Astrocyte (in vitro differentiated cells and primary cell): ENCODE results near the gene MRPL55. TPM values are rescaled to one million over a fixed set of nuclear protein-coding genes. Genes with fewer than 3 reads are reported as not detected.

Experiments
- DNase-seq: peaks from one replicate; pipeline ENCODE4 v3.0.0-alpha.2; 2010; ENCODE audit warnings: low read depth
- FAIRE-seq: peaks from 2 replicates; lab custom pipeline; 2011; peaks lifted over from hg19 to GRCh38; lab: Jason Lieb, UNC
- H2AFZ ChIP-seq: 2 replicates; pipeline ENCODE4 v1.6.0; 2012; ENCODE audit warnings: low read depth, low read length, inconsistent platforms
- H3K27ac ChIP-seq: 2 replicates; pipeline ENCODE4 v1.5.1; 2011; ENCODE audit warnings: low read depth, low read length, inconsistent platforms
- H3K27me3 ChIP-seq: 2 replicates; pipeline ENCODE4 v1.6.0; 2011; ENCODE audit warnings: low read length, inconsistent platforms; ENCODE audit not compliant: insufficient read depth
- H3K36me3 ChIP-seq: 2 replicates; pipeline ENCODE4 v1.5.1; 2011; ENCODE audit warnings: low read length, inconsistent platforms; ENCODE audit not compliant: insufficient read depth
- H3K4me1 ChIP-seq: 2 replicates; pipeline ENCODE4 v1.5.1; 2011; ENCODE audit warnings: low read length, inconsistent platforms; ENCODE audit not compliant: insufficient read depth
- H3K4me2 ChIP-seq: 2 replicates; pipeline ENCODE4 v1.6.0; 2012; ENCODE audit warnings: low read length, inconsistent platforms
- H3K4me3 ChIP-seq: 2 replicates; pipeline ENCODE4 v1.5.1; 2011; ENCODE audit warnings: low read depth, mild to moderate bottlenecking, low read length, inconsistent platforms; ENCODE audit not compliant: insufficient read depth
- H3K79me2 ChIP-seq: 2 replicates; pipeline ENCODE4 v1.6.0; 2012; ENCODE audit warnings: mild to moderate bottlenecking, low read length, inconsistent platforms; ENCODE audit not compliant: insufficient read depth
- H3K9ac ChIP-seq: 2 replicates; pipeline ENCODE4 v1.6.0; 2012; ENCODE audit warnings: mild to moderate bottlenecking, low read length, inconsistent platforms
- H3K9me3 ChIP-seq: 2 replicates; pipeline ENCODE4 v1.5.1; 2012; ENCODE audit warnings: low read depth, mild to moderate bottlenecking, low read length, inconsistent platforms; ENCODE audit not compliant: insufficient read depth
- H4K20me1 ChIP-seq: 2 replicates; pipeline ENCODE4 v1.6.0; 2012; ENCODE audit warnings: low read length, inconsistent platforms; ENCODE audit not compliant: insufficient read depth
- H3K27ac Mint-ChIP-seq: one replicate; pipeline ENCODE4 v1.8.0; 2021; ENCODE audit warnings: mild to moderate bottlenecking, mixed read lengths; ENCODE audit not compliant: unreplicated experiment
- H3K27me3 Mint-ChIP-seq: one replicate; pipeline ENCODE4 v1.8.0; 2021; ENCODE audit warnings: low read depth, mixed read lengths; ENCODE audit not compliant: unreplicated experiment
- H3K36me3 Mint-ChIP-seq: one replicate; pipeline ENCODE4 v1.8.0; 2021; ENCODE audit warnings: low read depth, mixed read lengths; ENCODE audit not compliant: unreplicated experiment
- H3K4me1 Mint-ChIP-seq: one replicate; pipeline ENCODE4 v1.8.0; 2021; ENCODE audit warnings: low read depth, mixed read lengths; ENCODE audit not compliant: unreplicated experiment
- H3K4me3 Mint-ChIP-seq: one replicate; pipeline ENCODE4 v1.8.0; 2021; ENCODE audit warnings: mild to moderate bottlenecking, moderate library complexity, mixed read lengths; ENCODE audit not compliant: unreplicated experiment
- H3K9me3 Mint-ChIP-seq: one replicate; pipeline ENCODE4 v1.8.0; 2021; ENCODE audit warnings: mild to moderate bottlenecking, mixed read lengths; ENCODE audit not compliant: unreplicated experiment
- CTCF ChIP-seq: IDR thresholded peaks from 2 replicates; pipeline ENCODE4 v1.5.1; 2011; ENCODE audit warnings: low read depth, mild to moderate bottlenecking, inconsistent platforms, low read length, moderate library complexity; ENCODE audit not compliant: insufficient read depth
- EZH2 ChIP-seq: IDR thresholded peaks from 2 replicates; pipeline ENCODE4 v1.6.1; 2012; ENCODE audit warnings: mild to moderate bottlenecking, low read length, inconsistent platforms; ENCODE audit not compliant: insufficient read depth
- total RNA-seq: library from RNA; stranded (reverse); gene quantifications from 2 replicates; pipeline ENCODE4 v1.2.1, GENCODE V29; 2021

Gene MRPL55
- total RNA-seq, 1 donor from 2014 or later, result 50.8 TPM

DNA sequence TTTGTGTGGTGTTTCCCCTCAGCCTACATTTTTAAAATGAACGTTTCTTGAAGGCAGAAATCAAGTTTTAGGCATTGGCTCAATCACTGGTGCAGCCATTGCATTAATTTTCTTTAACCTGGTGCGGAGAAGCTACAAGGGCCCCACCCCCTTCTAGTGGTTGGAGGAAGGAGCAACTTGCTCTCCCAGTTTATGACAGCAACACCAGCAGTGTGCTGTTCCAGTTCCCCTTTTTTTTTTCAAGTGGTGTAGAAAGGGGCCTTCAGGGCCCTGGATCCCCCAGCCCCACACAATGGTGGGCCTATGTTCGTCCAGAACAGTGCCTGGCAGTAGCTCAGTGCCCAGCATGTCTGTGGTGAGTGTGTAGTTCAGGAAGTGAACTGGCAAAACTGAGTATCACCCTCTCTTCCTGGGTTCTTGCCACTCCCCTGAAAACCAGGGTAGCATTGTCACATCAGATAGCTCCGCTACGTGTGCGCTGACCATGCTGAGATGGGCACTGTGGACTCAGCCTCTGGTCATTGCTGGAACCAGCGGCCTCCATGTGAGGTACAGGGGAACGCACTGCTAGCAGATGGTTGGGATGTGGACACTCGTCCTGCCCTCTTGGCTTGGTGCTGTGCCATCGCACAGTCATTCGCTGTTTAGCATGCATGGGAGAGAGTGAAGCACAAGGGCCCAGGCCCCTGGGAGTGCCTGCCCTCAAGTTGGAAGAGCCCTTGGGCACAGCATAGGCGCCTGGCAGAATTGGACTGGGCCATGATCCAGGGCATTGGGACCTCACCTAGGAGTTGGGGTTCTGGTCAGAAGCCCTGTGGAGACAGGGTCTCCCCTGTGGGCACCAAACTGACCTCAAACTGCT, 19.3 kb downstream of the MRPL55 start:
- no peak overlapping the region for H3K4me3 ChIP-seq
- DNase-seq, result no peak
- peaks cover 54% of the 10 kb centered on the region for H3K4me1 ChIP-seq
- H3K27me3 ChIP-seq, result no peaks in the 10 kb centered on the region
- peak overlapping the region; percentile 92 for H3K27ac Mint-ChIP-seq
- H3K27me3 Mint-ChIP-seq, result no peaks in the 10 kb centered on the region
- H4K20me1 ChIP-seq, result peaks cover 100% of the 10 kb centered on the region
- TF ChIP-seq EZH2 (no peak), CTCF (no peak)
- H3K9me3 ChIP-seq, result peaks cover 9% of the 10 kb centered on the region
- FAIRE-seq, result no peak
- peak overlapping the region; percentile 35 for H3K4me2 ChIP-seq
- H3K9me3 Mint-ChIP-seq, result peaks cover 3% of the 10 kb centered on the region
- H2AFZ ChIP-seq, result no peak overlapping the region
- peaks cover 18% of the 10 kb centered on the region for H3K36me3 ChIP-seq
- peaks cover 79% of the 10 kb centered on the region for H3K4me1 Mint-ChIP-seq
- no peak overlapping the region for H3K9ac ChIP-seq
- peaks cover 3% of the 10 kb centered on the region for H3K36me3 Mint-ChIP-seq
- H3K4me3 Mint-ChIP-seq, result peak overlapping the region; percentile 67
- peaks cover 100% of the 10 kb centered on the region for H3K79me2 ChIP-seq
- H3K27ac ChIP-seq, result no peak overlapping the region

DNA sequence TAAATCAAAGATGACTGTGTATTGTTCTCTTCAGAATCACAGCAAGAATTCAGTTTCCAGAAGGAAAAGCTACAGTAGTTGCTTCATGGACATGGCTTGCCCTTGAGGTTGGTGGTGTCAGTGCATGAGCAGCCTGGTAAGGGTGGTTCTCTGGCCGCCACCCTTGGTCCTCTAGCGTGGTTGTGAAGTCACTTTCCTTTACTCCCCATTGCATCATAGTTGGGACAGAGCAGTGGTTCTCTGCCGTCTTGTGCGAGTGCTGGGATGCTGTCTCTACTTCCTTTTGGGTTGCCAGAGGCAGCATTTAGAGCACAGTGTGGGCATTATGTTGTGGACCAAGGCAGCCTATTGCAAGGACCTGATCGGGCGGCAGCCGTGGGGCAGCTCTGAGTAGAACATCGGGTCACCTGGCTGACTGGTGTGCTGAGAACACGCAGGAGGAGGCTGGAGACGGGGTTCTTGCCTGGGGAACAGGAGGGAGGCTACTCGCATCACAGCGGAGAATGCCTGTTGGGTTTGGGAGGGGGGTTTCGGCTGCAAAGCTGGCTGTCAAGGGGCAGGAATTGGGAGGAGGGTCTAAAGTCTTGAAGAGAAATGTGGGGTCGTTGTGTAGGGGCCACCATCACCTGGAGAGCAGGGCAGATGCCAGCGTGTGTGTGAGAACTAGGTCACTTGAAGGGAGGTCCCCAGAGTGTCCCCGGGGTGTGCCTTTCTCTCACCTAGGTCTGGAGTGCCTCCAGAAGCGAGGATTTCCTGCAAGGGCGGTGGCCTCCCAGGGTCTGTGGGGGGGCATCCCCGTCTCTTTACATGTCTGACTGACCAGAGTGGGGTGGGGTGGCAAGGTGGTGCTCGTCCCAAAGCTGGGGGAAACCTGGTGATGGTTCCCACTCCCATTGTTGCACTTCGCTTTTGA, 20.3 kb downstream of the MRPL55 start:
- Mint-ChIP-seq H3K4me1 (peaks cover 79% of the 10 kb centered on the region), H3K27ac (peak overlapping the region; percentile 92), H3K36me3 (peaks cover 3% of the 10 kb centered on the region), H3K9me3 (no peaks in the 10 kb centered on the region), H3K27me3 (no peaks in the 10 kb centered on the region), H3K4me3 (peak overlapping the region; percentile 67)
- TF ChIP-seq CTCF, result no peak
- no peak for TF ChIP-seq EZH2
- H3K36me3 ChIP-seq, result peaks cover 18% of the 10 kb centered on the region
- peaks cover 100% of the 10 kb centered on the region for H4K20me1 ChIP-seq
- H3K27me3 ChIP-seq, result no peaks in the 10 kb centered on the region
- no peak overlapping the region for H2AFZ ChIP-seq
- no peak overlapping the region for H3K4me3 ChIP-seq
- H3K4me2 ChIP-seq, result peak overlapping the region; percentile 98
- H3K4me1 ChIP-seq, result peaks cover 61% of the 10 kb centered on the region
- H3K27ac ChIP-seq, result peak overlapping the region; percentile 64
- DNase-seq, result no peak
- peaks cover 100% of the 10 kb centered on the region for H3K79me2 ChIP-seq
- no peak overlapping the region for H3K9ac ChIP-seq
- peaks cover under 1% of the 10 kb centered on the region for H3K9me3 ChIP-seq
- FAIRE-seq, result no peak
